H9 (cell line): ENCODE data around the gene KIR3DL1. TPM values are rescaled to one million over a fixed set of nuclear protein-coding genes. Genes with fewer than 3 reads are reported as not detected.
"Not testable (repeated sequence)": the region's sequence is repeated elsewhere in the genome, so short reads cannot be mapped to it uniquely, and the experiment has no call there.

ENCODE experiments used
- DNase-seq: peaks from one replicate; pipeline ENCODE4 v3.0.0-alpha.2; 2017
- H2AFZ ChIP-seq: one replicate; pipeline ENCODE4 v1.6.1; 2013; ENCODE audit warnings: mild to moderate bottlenecking, low read length, control low read depth, moderate library complexity
- H2AK5ac ChIP-seq: 2 replicates; pipeline ENCODE4 v1.6.1; 2013; ENCODE audit warnings: low read length, control low read depth, mixed read lengths; ENCODE audit not compliant: insufficient read length
- H2BK120ac ChIP-seq: one replicate; pipeline ENCODE4 v1.6.1; 2013; ENCODE audit warnings: low read depth, mild to moderate bottlenecking, low read length, control low read depth, inconsistent platforms; ENCODE audit not compliant: poor library complexity, severe bottlenecking
- H2BK12ac ChIP-seq: 2 replicates; pipeline ENCODE4 v1.6.1; 2013; ENCODE audit warnings: low read length, control low read depth, mixed read lengths, low read depth; ENCODE audit not compliant: insufficient read length
- H2BK15ac ChIP-seq: 2 replicates; pipeline ENCODE4 v1.6.1; 2013; ENCODE audit warnings: low read depth, low read length, control low read depth
- H2BK20ac ChIP-seq: one replicate; pipeline ENCODE4 v1.6.1; 2013; ENCODE audit warnings: low read depth, mild to moderate bottlenecking, low read length, control low read depth, inconsistent platforms; ENCODE audit not compliant: poor library complexity, severe bottlenecking
- H2BK5ac ChIP-seq: 2 replicates; pipeline ENCODE4 v1.6.1; 2013; ENCODE audit warnings: low read length, control low read depth, mixed read lengths; ENCODE audit not compliant: insufficient read length
- H3K14ac ChIP-seq: 2 replicates; pipeline ENCODE4 v1.6.1; 2013; ENCODE audit warnings: low read length, control low read depth; ENCODE audit not compliant: insufficient read depth
- H3K18ac ChIP-seq: 2 replicates; pipeline ENCODE4 v1.6.1; 2013; ENCODE audit warnings: low read depth, mild to moderate bottlenecking, mixed read lengths, low read length, control low read depth; ENCODE audit not compliant: insufficient read length
- H3K23ac ChIP-seq: 2 replicates; pipeline ENCODE4 v1.6.1; 2013; ENCODE audit warnings: low read length, control low read depth, mixed read lengths, low read depth; ENCODE audit not compliant: insufficient read length
- H3K23me2 ChIP-seq: 2 replicates; pipeline ENCODE4 v1.6.1; 2013; ENCODE audit warnings: low read depth, mild to moderate bottlenecking, mixed read lengths, low read length, control low read depth; ENCODE audit not compliant: insufficient read length, poor library complexity, severe bottlenecking
- H3K27ac ChIP-seq: 2 replicates; pipeline ENCODE4 v1.5.1; 2013; ENCODE audit warnings: low read length, control low read depth, mixed read lengths, low read depth; ENCODE audit not compliant: insufficient read length
- H3K27me3 ChIP-seq: 2 replicates; pipeline ENCODE4 v1.6.1; 2013; ENCODE audit warnings: low read length, control low read depth, inconsistent platforms; ENCODE audit not compliant: insufficient read depth
- H3K4ac ChIP-seq: 2 replicates; pipeline ENCODE4 v1.6.1; 2013; ENCODE audit warnings: low read depth, mild to moderate bottlenecking, control low read depth, inconsistent platforms, low read length, moderate library complexity
- H3K4me1 ChIP-seq: 2 replicates; pipeline ENCODE4 v1.6.1; 2013; ENCODE audit warnings: low read length, control low read depth, inconsistent platforms; ENCODE audit not compliant: insufficient read depth
- H3K4me2 ChIP-seq: 2 replicates; pipeline ENCODE4 v1.6.1; 2013; ENCODE audit warnings: low read length, control low read depth, mixed read lengths; ENCODE audit not compliant: insufficient read length, insufficient read depth
- H3K56ac ChIP-seq: 2 replicates; pipeline ENCODE4 v1.6.1; 2013; ENCODE audit warnings: low read depth, mild to moderate bottlenecking, mixed read lengths, low read length, control low read depth; ENCODE audit not compliant: insufficient read length
- H3K79me1 ChIP-seq: 2 replicates; pipeline ENCODE4 v1.6.1; 2013; ENCODE audit warnings: low read depth, mild to moderate bottlenecking, moderate library complexity, low read length, control low read depth, inconsistent platforms; ENCODE audit not compliant: insufficient read depth, poor library complexity, severe bottlenecking
- H3K79me2 ChIP-seq: 2 replicates; pipeline ENCODE4 v1.6.1; 2013; ENCODE audit warnings: low read length, control low read depth, inconsistent platforms; ENCODE audit not compliant: insufficient read depth
- H3K9ac ChIP-seq: 2 replicates; pipeline ENCODE4 v1.6.1; 2013; ENCODE audit warnings: low read length, control low read depth, mixed read lengths; ENCODE audit not compliant: insufficient read length; ENCODE audit errors: extremely low read depth
- H3K9me3 ChIP-seq: one replicate; pipeline ENCODE4 v1.6.1; 2013; ENCODE audit warnings: low read depth, low read length, inconsistent platforms; ENCODE audit not compliant: control insufficient read depth
- H3T11ph ChIP-seq: one replicate; pipeline ENCODE4 v1.6.1; 2013; ENCODE audit warnings: mild to moderate bottlenecking, low read length, control low read depth, inconsistent platforms
- H4K20me1 ChIP-seq: one replicate; pipeline ENCODE4 v1.6.1; 2013; ENCODE audit not compliant: control insufficient read depth, insufficient read length, insufficient read depth
- H4K5ac ChIP-seq: 2 replicates; pipeline ENCODE4 v1.6.1; 2013; ENCODE audit warnings: low read depth, mild to moderate bottlenecking, mixed read lengths, low read length, control low read depth; ENCODE audit not compliant: insufficient read length
- H4K8ac ChIP-seq: replicated peaks from 2 replicates; pipeline ENCODE4 v1.6.1; 2013; ENCODE audit warnings: low read length, control low read depth, mixed read lengths, low read depth; ENCODE audit not compliant: insufficient read length
- H4K91ac ChIP-seq: 2 replicates; pipeline ENCODE4 v1.6.1; 2013; ENCODE audit warnings: low read depth, mild to moderate bottlenecking, moderate library complexity, mixed read lengths, low read length, control low read depth; ENCODE audit not compliant: insufficient read length
- H3K27ac Mint-ChIP-seq, 3 experiments: 2 replicates in 2 of 3; 3 replicates in 1 of 3; pipeline ENCODE4 v1.8.0; 2020 to 2021; ENCODE audit warnings: mixed read lengths in 3 of 3, mild to moderate bottlenecking in 1 of 3, moderate library complexity in 1 of 3
- H3K27me3 Mint-ChIP-seq: 2 replicates; pipeline ENCODE4 v1.8.0; 2021; ENCODE audit warnings: low read depth, mild to moderate bottlenecking, moderate library complexity, mixed read lengths
- H3K36me3 Mint-ChIP-seq, 3 experiments: 2 replicates in 2 of 3; 3 replicates in 1 of 3; pipeline ENCODE4 v1.8.0; 2020 to 2021; ENCODE audit warnings: low read depth in 3 of 3, mixed read lengths in 3 of 3; ENCODE audit not compliant: insufficient read depth in 1 of 3
- H3K4me1 Mint-ChIP-seq, 2 experiments: 2 replicates each; pipeline ENCODE4 v1.8.0; 2020; ENCODE audit warnings: mixed read lengths in 2 of 2
- H3K4me3 Mint-ChIP-seq, 2 experiments: 2 replicates in 1 of 2; 3 replicates in 1 of 2; pipeline ENCODE4 v1.8.0; 2020 to 2021; ENCODE audit warnings: mild to moderate bottlenecking in 2 of 2, mixed read lengths in 2 of 2, moderate library complexity in 1 of 2
- H3K9me3 Mint-ChIP-seq, 2 experiments: 2 replicates in 1 of 2; 3 replicates in 1 of 2; pipeline ENCODE4 v1.8.0; 2020; ENCODE audit warnings: mild to moderate bottlenecking in 2 of 2, mixed read lengths in 2 of 2, moderate library complexity in 1 of 2
- WGBS: extraction: QIAGEN DNeasy Blood & Tissue Kit; methylation state at CpG from one replicate; pipeline ENCODE4 v1.1.7; 2013; ENCODE audit warnings: missing lambda C conversion rate, low lambda C conversion rate, mixed read lengths; ENCODE audit not compliant: insufficient read length; ENCODE audit errors: extremely low coverage; 5-methylcytosine and 5-hydroxymethylcytosine counted together
- total RNA-seq: library from RNA; stranded (reverse); gene quantifications from 2 replicates; pipeline ENCODE4 v1.2.1, GENCODE V29; 2021

The KIR3DL1 gene
- total RNA-seq, 1 experiment from 2014 or later = not detected

GRCh38 chr19:54786091-54786723 is 30.1 kb upstream of the KIR3DL1 start:
- not testable (repeated sequence) for H4K5ac ChIP-seq, H3K27me3 ChIP-seq, H2AK5ac ChIP-seq, H3K23me2 ChIP-seq, H3K23ac ChIP-seq, H3K79me1 ChIP-seq, H3K27me3 Mint-ChIP-seq, H3K56ac ChIP-seq, H2BK20ac ChIP-seq, H4K91ac ChIP-seq, H3T11ph ChIP-seq, H3K14ac ChIP-seq, H4K20me1 ChIP-seq, H3K4me2 ChIP-seq, H3K79me2 ChIP-seq, H3K4me3 Mint-ChIP-seq, H3K4me1 Mint-ChIP-seq, H3K4me1 ChIP-seq, H2BK15ac ChIP-seq, H2AFZ ChIP-seq, H3K4ac ChIP-seq, H3K9ac ChIP-seq, H2BK120ac ChIP-seq, H2BK5ac ChIP-seq, H3K18ac ChIP-seq, H3K27ac ChIP-seq, H2BK12ac ChIP-seq, H4K8ac ChIP-seq, H3K27ac Mint-ChIP-seq, DNase-seq
- H3K9me3 ChIP-seq = peaks cover 59% of the 10 kb centered on the region
- WGBS = no CpG with 5 or more reads among the region's 24 CpGs
- Mint-ChIP-seq H3K36me3 (peaks cover 0 to 50% (median 15%) of the 10 kb centered on the region in 3 experiments; a peak in 6 of 7 replicates), H3K9me3 (peaks cover 86 to 94% of the 10 kb centered on the region in 2 experiments)

- H3K27ac Mint-ChIP-seq, H2AFZ ChIP-seq, H3K4me3 Mint-ChIP-seq, H3K4me2 ChIP-seq, H2BK120ac ChIP-seq, H3K27me3 Mint-ChIP-seq, H2BK15ac ChIP-seq, H3K4me1 Mint-ChIP-seq, H3K9ac ChIP-seq, H2BK20ac ChIP-seq, H2AK5ac ChIP-seq, H4K20me1 ChIP-seq, H3K4ac ChIP-seq, H3K4me1 ChIP-seq, H3K23ac ChIP-seq, H2BK12ac ChIP-seq, DNase-seq, H3K18ac ChIP-seq, H3K23me2 ChIP-seq, H4K5ac ChIP-seq, H3K79me2 ChIP-seq, H3T11ph ChIP-seq, H3K14ac ChIP-seq, H3K79me1 ChIP-seq, H4K8ac ChIP-seq, H3K27ac ChIP-seq, H3K56ac ChIP-seq, H2BK5ac ChIP-seq, H3K27me3 ChIP-seq, H4K91ac ChIP-seq: not testable (repeated sequence)
- no CpG with 5 or more reads among the region's 6 CpGs for WGBS
- Mint-ChIP-seq H3K36me3 (peaks cover 0 to 44% (median 12%) of the 10 kb centered on the region in 3 experiments; a peak in 6 of 7 replicates), H3K9me3 (peaks cover 68 to 83% of the 10 kb centered on the region in 2 experiments)
- H3K9me3 ChIP-seq = peaks cover 73% of the 10 kb centered on the region
These were observed 28.1 kb upstream of the KIR3DL1 start for GRCh38 chr19:54788154-54788553.
